ENCODE measurements around the gene FBXL19. TPM values are rescaled to one million over a fixed set of nuclear protein-coding genes. Genes with fewer than 3 reads are reported as not detected.

Gene FBXL19
- total and polyA plus RNA-seq, 2 of the 13 experiments (the other 11 are each of a cell fraction or from before 2014, with no cell fraction given): 6.0 to 13.7 TPM

DNA sequence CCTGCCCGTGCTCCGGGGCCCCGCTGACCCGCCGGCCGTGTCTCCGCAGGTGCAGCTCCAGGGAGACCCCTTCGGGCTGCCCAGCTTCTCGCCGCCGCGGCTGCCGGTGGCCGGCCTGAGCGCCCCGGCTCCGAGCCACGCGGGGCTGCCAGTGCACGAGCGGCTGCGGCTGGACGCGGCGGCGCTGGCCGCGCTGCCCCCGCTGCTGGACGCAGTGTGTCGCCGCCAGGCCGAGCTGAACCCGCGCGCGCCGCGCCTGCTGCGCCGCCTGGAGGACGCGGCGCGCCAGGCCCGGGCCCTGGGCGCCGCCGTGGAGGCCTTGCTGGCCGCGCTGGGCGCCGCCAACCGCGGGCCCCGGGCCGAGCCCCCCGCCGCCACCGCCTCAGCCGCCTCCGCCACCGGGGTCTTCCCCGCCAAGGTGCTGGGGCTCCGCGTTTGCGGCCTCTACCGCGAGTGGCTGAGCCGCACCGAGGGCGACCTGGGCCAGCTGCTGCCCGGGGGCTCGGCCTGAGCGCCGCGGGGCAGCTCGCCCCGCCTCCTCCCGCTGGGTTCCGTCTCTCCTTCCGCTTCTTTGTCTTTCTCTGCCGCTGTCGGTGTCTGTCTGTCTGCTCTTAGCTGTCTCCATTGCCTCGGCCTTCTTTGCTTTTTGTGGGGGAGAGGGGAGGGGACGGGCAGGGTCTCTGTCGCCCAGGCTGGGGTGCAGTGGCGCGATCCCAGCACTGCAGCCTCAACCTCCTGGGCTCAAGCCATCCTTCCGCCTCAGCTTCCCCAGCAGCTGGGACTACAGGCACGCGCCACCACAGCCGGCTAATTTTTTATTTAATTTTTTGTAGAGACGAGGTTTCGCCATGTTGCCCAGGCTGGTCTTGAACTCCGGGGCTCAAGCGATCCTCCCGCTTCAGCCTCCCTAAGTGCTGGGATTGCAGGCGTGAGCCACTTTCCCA lies 21.1 kb upstream of the FBXL19 start (continued):
- TF ChIP-seq CREB3 (CRISPR knock-in tag; IDR thresholded peaks at IDR 0.05) (no peak), TRAFD1 (CRISPR knock-in tag; IDR thresholded peaks at IDR 0.05; ENCODE audit: borderline replicate concordance) (no peak), HINFP (CRISPR knock-in tag; IDR thresholded peaks at IDR 0.05; ENCODE audit: low read depth) (no peak), GTF2F1 (IDR thresholded peaks at IDR 0.05; ENCODE audit: low read length) (no peak), SMYD3 (CRISPR knock-in tag; IDR thresholded peaks at IDR 0.05) (no peak), ZNF441 (CRISPR knock-in tag; IDR thresholded peaks at IDR 0.05; ENCODE audit: borderline replicate concordance) (no peak), HES4 (CRISPR knock-in tag; IDR thresholded peaks at IDR 0.05; ENCODE audit: borderline replicate concordance) (no peak; the same call in 1 of the 2 replicates), BHLHE40 (IDR thresholded peaks at IDR 0.05; ENCODE audit: low read length) (peak; percentile 34; the same call in 1 of the 2 replicates), IRX3 (CRISPR knock-in tag; IDR thresholded peaks at IDR 0.05; ENCODE audit: borderline replicate concordance, low read depth) (no peak), ZFP36L1 (CRISPR knock-in tag; IDR thresholded peaks at IDR 0.05) (no peak)
- TF ChIP-seq, protein P1, sequence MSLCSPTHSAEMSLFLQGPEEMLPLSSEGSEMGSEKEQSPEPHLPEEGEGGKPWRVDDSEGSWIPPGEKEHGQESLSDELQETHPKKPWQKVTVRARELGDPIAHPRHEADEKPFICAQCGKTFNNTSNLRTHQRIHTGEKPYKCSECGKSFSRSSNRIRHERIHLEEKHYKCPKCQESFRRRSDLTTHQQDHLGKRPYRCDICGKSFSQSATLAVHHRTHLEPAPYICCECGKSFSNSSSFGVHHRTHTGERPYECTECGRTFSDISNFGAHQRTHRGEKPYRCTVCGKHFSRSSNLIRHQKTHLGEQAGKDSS (CRISPR knock-in tag; IDR thresholded peaks at IDR 0.05; ENCODE audit: borderline replicate concordance, low read depth): no peak

Data from HepG2 (cell line).